OCI-LY1 (cell line): ENCODE measurements around the gene IL20.

Source experiments
- H2AFZ ChIP-seq: fragments of 200-600 bp; sonication (generic), shearing (Covaris generic); 2 replicates; pipeline ENCODE4 v1.6.0; 2014; ENCODE audit warnings: antibody characterized with exemption, mild to moderate bottlenecking, low read length
- H3F3A ChIP-seq: fragments of 200-600 bp; sonication (generic), shearing (Covaris generic); 2 replicates; pipeline ENCODE4 v1.6.0; 2014; ENCODE audit warnings: mild to moderate bottlenecking, antibody characterized with exemption, low read length, moderate library complexity; ENCODE audit not compliant: insufficient read depth
- H3K27ac ChIP-seq: fragments of 200-600 bp; sonication (generic); 2 replicates; pipeline ENCODE4 v1.5.1; 2014; ENCODE audit warnings: low read length, mixed run types, mild to moderate bottlenecking, low read depth; ENCODE audit not compliant: poor library complexity, severe bottlenecking
- H3K27me3 ChIP-seq: fragments of 200-600 bp; sonication (generic); 2 replicates; pipeline ENCODE4 v1.6.0; 2014; ENCODE audit warnings: antibody characterized with exemption, mild to moderate bottlenecking, low read length, moderate library complexity; ENCODE audit not compliant: insufficient read depth
- H3K36me3 ChIP-seq: fragments of 200-600 bp; sonication (generic); 2 replicates; pipeline ENCODE4 v1.6.1; 2014; ENCODE audit warnings: mild to moderate bottlenecking, antibody characterized with exemption, low read length, moderate library complexity, mixed read lengths; ENCODE audit not compliant: insufficient read depth
- H3K4me1 ChIP-seq: fragments of 200-600 bp; sonication (generic); 2 replicates; pipeline ENCODE4 v1.5.1; 2014; ENCODE audit warnings: mild to moderate bottlenecking, low read length, moderate library complexity; ENCODE audit not compliant: insufficient read depth, severe bottlenecking
- H3K4me2 ChIP-seq: fragments of 200-600 bp; sonication (generic), shearing (Covaris generic); 2 replicates; pipeline ENCODE4 v1.6.1; 2014; ENCODE audit warnings: low read length
- H3K4me3 ChIP-seq: fragments of 200-600 bp; sonication (generic); 2 replicates; pipeline ENCODE4 v1.5.1; 2014; ENCODE audit warnings: low read length, low read depth, mild to moderate bottlenecking, mixed read lengths; ENCODE audit not compliant: poor library complexity, severe bottlenecking
- H3K79me2 ChIP-seq: fragments of 200-600 bp; shearing (Covaris generic); 2 replicates; pipeline ENCODE4 v1.6.1; 2016; ENCODE audit warnings: mixed run types, low read length, mixed read lengths; ENCODE audit not compliant: insufficient read depth
- H3K9ac ChIP-seq: fragments of 200-600 bp; sonication (generic), shearing (Covaris generic); 2 replicates; pipeline ENCODE4 v1.6.1; 2014; ENCODE audit warnings: mild to moderate bottlenecking, low read length, mixed read lengths
- H3K9me2 ChIP-seq: fragments of 200-600 bp; sonication (generic), shearing (Covaris generic); 2 replicates; pipeline ENCODE4 v1.6.1; 2014; ENCODE audit warnings: low read depth, mild to moderate bottlenecking, low read length, mixed read lengths
- H3K9me3 ChIP-seq: fragments of 200-600 bp; shearing (Covaris generic); 2 replicates; pipeline ENCODE4 v1.6.1; 2014; ENCODE audit warnings: low read length, mixed read lengths
- H4K20me1 ChIP-seq: fragments of 200-600 bp; sonication (generic), shearing (Covaris generic); 2 replicates; pipeline ENCODE4 v1.6.0; 2016; ENCODE audit warnings: mild to moderate bottlenecking, low read length; ENCODE audit not compliant: insufficient read depth
- EZH2 ChIP-seq: fragments of 200-600 bp; sonication (generic), shearing (Covaris generic); IDR thresholded peaks from 2 replicates; pipeline ENCODE4 v1.8.0; 2017; ENCODE audit warnings: borderline replicate concordance, mixed run types, mild to moderate bottlenecking, antibody characterized with exemption, low read length, moderate library complexity, mixed read lengths
- TF ChIP-seq, protein P1 (sequence below): fragments of 200-600 bp; sonication (generic), shearing (Covaris generic); IDR thresholded peaks from 2 replicates; pipeline ENCODE4 v1.5.1; 2017; ENCODE audit warnings: mild to moderate bottlenecking, antibody characterized with exemption, low read length, moderate library complexity, mixed read lengths

IL20 gene

GRCh38 chr1:206829875-206830274 is 35.5 kb upstream of the IL20 start:
- no peaks in the 10 kb centered on the region for H3K4me1 ChIP-seq
- no peaks in the 10 kb centered on the region for H3K9me2 ChIP-seq
- H3K4me2 ChIP-seq, result no peak overlapping the region

GRCh38 chr1:206831650-206832049 is 33.8 kb upstream of the IL20 start:
- no peak overlapping the region for H2AFZ ChIP-seq
- no peak overlapping the region for H3K9ac ChIP-seq
- no peaks in the 10 kb centered on the region for H3K9me2 ChIP-seq
- H3K9me3 ChIP-seq, result no peaks in the 10 kb centered on the region
- H3K27me3 ChIP-seq, result 0 out of 2 replicates have a peak, but pooled peaks cover 5% of the 10 kb centered on the region
- no peak overlapping the region for H3K4me2 ChIP-seq
- no peak overlapping the region for H3K4me3 ChIP-seq
- H4K20me1 ChIP-seq, result no peaks in the 10 kb centered on the region
- no peaks in the 10 kb centered on the region for H3K36me3 ChIP-seq
- TF ChIP-seq, protein P1, sequence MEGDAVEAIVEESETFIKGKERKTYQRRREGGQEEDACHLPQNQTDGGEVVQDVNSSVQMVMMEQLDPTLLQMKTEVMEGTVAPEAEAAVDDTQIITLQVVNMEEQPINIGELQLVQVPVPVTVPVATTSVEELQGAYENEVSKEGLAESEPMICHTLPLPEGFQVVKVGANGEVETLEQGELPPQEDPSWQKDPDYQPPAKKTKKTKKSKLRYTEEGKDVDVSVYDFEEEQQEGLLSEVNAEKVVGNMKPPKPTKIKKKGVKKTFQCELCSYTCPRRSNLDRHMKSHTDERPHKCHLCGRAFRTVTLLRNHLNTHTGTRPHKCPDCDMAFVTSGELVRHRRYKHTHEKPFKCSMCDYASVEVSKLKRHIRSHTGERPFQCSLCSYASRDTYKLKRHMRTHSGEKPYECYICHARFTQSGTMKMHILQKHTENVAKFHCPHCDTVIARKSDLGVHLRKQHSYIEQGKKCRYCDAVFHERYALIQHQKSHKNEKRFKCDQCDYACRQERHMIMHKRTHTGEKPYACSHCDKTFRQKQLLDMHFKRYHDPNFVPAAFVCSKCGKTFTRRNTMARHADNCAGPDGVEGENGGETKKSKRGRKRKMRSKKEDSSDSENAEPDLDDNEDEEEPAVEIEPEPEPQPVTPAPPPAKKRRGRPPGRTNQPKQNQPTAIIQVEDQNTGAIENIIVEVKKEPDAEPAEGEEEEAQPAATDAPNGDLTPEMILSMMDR, result no peak
- TF ChIP-seq EZH2, result no peak
- no peaks in the 10 kb centered on the region for H3K79me2 ChIP-seq
- H3F3A ChIP-seq, result no peaks in the 10 kb centered on the region
- H3K4me1 ChIP-seq, result no peaks in the 10 kb centered on the region
- no peak overlapping the region for H3K27ac ChIP-seq

More at GRCh38 chr1:206829875-206830274, 35.5 kb upstream of the IL20 start:
- no peak overlapping the region for H3K9ac ChIP-seq
- no peak overlapping the region for H3K27ac ChIP-seq
- no peaks in the 10 kb centered on the region for H4K20me1 ChIP-seq
- no peak overlapping the region for H3K4me3 ChIP-seq
- 0 out of 2 replicates have a peak, but pooled peaks cover 5% of the 10 kb centered on the region for H3K27me3 ChIP-seq
- H2AFZ ChIP-seq, result no peak overlapping the region
- no peak for TF ChIP-seq EZH2
- TF ChIP-seq, protein P1, result no peak
- H3K79me2 ChIP-seq, result no peaks in the 10 kb centered on the region
- no peaks in the 10 kb centered on the region for H3K36me3 ChIP-seq
- H3F3A ChIP-seq, result no peaks in the 10 kb centered on the region
- H3K9me3 ChIP-seq, result no peaks in the 10 kb centered on the region

- H3K36me3 ChIP-seq, result no peaks in the 10 kb centered on the region
Observed at GRCh38 chr1:206832352-206832880, 33.0 kb upstream of the IL20 start.

More at GRCh38 chr1:206832352-206832880, 33.0 kb upstream of the IL20 start:
- Histone ChIP-seq H3K79me2 (no peaks in the 10 kb centered on the region), H3K4me3 (no peak overlapping the region), H3K9me2 (no peaks in the 10 kb centered on the region), H3K4me1 (no peaks in the 10 kb centered on the region), H3F3A (no peaks in the 10 kb centered on the region), H3K4me2 (no peak overlapping the region), H3K27ac (no peak overlapping the region), H3K27me3 (0 out of 2 replicates have a peak, but pooled peaks cover 5% of the 10 kb centered on the region), H2AFZ (no peak overlapping the region), H3K9me3 (no peaks in the 10 kb centered on the region), H4K20me1 (no peaks in the 10 kb centered on the region), H3K9ac (no peak overlapping the region)
- no peak for TF ChIP-seq EZH2
- TF ChIP-seq, protein P1, result no peak
